ENCODE data around the gene ZNF586. TPM values are rescaled to one million over a fixed set of nuclear protein-coding genes. Genes with fewer than 3 reads are reported as not detected.
"Not testable (repeated sequence)": the region's sequence is repeated elsewhere in the genome, so short reads cannot be mapped to it uniquely, and the experiment has no call there.

ZNF586 gene
- 19.5 and 21.5 TPM in 2 replicates for total RNA-seq

DNA sequence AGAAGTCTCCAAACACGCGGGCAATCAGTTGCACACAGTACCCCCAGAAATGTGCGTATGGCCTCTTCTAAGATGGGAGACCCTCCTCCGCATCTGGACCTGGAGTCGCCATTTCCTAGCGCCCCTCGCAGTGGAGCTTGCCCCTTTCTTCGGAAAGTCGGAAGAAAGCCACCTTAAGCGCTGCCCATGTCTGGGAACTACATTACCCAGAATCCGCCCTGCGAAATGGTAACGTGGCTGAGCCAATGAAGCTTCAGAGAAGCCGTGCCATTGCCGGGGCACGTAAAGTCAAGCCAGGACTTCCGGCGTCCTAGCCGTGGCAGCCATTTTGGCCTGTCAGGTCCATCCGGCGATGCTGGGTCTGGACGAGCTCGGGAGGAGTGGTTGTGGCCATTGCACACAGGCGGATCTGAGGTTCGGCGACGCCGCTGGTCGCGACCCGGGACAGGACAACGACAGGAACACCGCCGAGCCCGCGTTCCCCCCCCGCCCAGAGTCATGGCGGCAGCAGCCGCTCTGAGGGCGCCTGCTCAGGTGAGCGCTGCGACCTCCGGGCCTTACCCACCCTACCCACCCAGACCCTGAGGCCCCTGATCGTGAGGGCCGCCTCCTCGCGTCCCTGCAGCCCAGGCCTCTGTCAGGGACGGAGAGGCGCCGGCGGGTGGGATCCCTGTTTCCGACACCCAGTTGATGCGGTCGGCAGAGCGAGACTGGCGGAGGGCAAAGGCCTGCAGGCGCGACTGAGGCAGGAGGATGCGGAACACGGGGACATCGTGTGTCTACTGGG, at the start of gene ZNF586:
TSS of gene ZNF586 (plus strand) at position 332 of the 787 bp plus-strand sequence. CDS start at position 499, 167 bp downstream.
- Histone ChIP-seq H3K4me1 (ENCODE audit: insufficient read depth, low read length) (peaks cover 3% of the 10 kb centered on the region), H3K4me2 (ENCODE audit: insufficient read depth, low read length) (peak within 1 kb of the TSS; percentile 83), H3K4me3 (ENCODE audit: insufficient read depth, low read length) (peak within 1 kb of the TSS; percentile 81), H3K27ac (ENCODE audit: low read depth, low read length) (peak within 1 kb of the TSS; percentile 47), H2AFZ (ENCODE audit: low read length) (peak within 1 kb of the TSS; percentile 94), H3K9me3 (ENCODE audit: low read depth, low read length) (peaks cover under 1% of the 10 kb centered on the region), H3K36me3 (ENCODE audit: insufficient read depth, low read length) (peaks cover 7% of the 10 kb centered on the region), H3K79me2 (ENCODE audit: insufficient read depth, low read length) (peaks cover 39% of the 10 kb centered on the region), H3K27me3 (ENCODE audit: insufficient read depth, low read length) (no peaks in the 10 kb centered on the region), H4K20me1 (ENCODE audit: insufficient read depth, low read length) (peaks cover under 1% of the 10 kb centered on the region)
- TF ChIP-seq, protein P1, sequence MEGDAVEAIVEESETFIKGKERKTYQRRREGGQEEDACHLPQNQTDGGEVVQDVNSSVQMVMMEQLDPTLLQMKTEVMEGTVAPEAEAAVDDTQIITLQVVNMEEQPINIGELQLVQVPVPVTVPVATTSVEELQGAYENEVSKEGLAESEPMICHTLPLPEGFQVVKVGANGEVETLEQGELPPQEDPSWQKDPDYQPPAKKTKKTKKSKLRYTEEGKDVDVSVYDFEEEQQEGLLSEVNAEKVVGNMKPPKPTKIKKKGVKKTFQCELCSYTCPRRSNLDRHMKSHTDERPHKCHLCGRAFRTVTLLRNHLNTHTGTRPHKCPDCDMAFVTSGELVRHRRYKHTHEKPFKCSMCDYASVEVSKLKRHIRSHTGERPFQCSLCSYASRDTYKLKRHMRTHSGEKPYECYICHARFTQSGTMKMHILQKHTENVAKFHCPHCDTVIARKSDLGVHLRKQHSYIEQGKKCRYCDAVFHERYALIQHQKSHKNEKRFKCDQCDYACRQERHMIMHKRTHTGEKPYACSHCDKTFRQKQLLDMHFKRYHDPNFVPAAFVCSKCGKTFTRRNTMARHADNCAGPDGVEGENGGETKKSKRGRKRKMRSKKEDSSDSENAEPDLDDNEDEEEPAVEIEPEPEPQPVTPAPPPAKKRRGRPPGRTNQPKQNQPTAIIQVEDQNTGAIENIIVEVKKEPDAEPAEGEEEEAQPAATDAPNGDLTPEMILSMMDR (IDR thresholded peaks at IDR 0.05; ENCODE audit: extremely low read depth, low read depth, low read length), result no peak
- peak; percentile 99 for DNase-seq (ENCODE audit: insufficient read length, low spot score, missing footprints)

DNA sequence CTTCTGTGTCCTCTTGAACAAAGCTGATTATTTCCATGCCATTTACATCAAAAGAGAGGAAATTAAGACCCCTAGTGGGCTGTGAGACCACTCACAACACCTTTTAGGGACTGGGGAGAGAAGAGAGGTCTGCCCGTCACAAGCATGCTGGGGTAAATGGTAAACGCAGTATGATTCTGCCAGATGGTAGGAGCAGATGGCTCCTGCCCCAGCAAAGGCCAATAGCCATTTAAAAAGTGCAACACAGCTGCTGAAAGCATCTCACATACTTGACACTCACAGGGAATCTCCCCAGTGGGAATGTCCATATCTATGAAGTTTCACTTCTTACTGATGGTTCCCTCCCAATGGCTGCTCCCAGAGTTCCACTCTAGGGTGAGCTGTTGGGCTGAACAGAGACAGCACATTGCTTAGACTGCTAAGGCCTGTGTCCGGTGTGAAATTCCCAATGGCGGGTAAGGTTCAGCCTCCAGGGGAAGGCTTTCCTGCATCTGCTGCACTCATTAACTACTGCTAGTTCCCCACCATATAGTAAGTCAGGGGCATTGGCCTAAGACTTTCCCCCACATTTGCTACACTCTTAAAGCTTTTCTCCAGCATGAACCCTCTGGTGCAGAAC, 49.5 kb upstream of the ZNF586 start:
- Histone ChIP-seq H3K27ac (ENCODE audit: low read depth, low read length) (no peak overlapping the region), H3K9me3 (ENCODE audit: low read depth, low read length) (peaks cover 36% of the 10 kb centered on the region), H3K79me2 (ENCODE audit: insufficient read depth, low read length) (peaks cover 13% of the 10 kb centered on the region), H3K4me3 (ENCODE audit: insufficient read depth, low read length) (no peak overlapping the region), H3K4me2 (ENCODE audit: insufficient read depth, low read length) (no peak overlapping the region), H3K27me3 (ENCODE audit: insufficient read depth, low read length) (no peaks in the 10 kb centered on the region), H3K36me3 (ENCODE audit: insufficient read depth, low read length) (peaks cover 39% of the 10 kb centered on the region), H4K20me1 (ENCODE audit: insufficient read depth, low read length) (no peaks in the 10 kb centered on the region), H3K4me1 (ENCODE audit: insufficient read depth, low read length) (no peaks in the 10 kb centered on the region), H2AFZ (ENCODE audit: low read length) (no peak overlapping the region)
- DNase-seq (ENCODE audit: insufficient read length, low spot score, missing footprints), result no peak
- TF ChIP-seq, protein P1 (IDR thresholded peaks at IDR 0.05; ENCODE audit: extremely low read depth, low read depth, low read length), result no peak

DNA sequence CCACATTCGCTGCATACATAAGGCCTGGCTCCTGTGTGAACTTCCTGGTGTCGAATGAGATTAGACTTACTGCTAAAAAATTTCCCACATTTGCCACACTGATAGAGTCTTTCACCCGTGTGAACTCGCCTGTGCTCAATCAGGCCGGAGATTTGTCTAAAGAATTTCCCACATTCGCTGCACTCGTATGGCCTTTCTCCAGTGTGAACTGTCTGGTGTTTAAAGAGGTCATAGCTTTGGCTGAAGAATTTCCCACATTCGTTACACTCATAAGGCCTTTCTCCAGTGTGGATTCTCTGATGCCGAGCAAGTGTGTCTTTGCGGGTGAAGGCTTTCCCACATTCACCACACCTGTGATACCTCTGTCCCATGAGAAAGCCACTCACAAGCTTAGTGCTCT, 48.6 kb upstream of the ZNF586 start:
- Histone ChIP-seq H4K20me1 (ENCODE audit: insufficient read depth, low read length) (no peaks in the 10 kb centered on the region), H3K4me3 (ENCODE audit: insufficient read depth, low read length) (no peak overlapping the region), H2AFZ (ENCODE audit: low read length) (no peak overlapping the region), H3K27ac (ENCODE audit: low read depth, low read length) (no peak overlapping the region), H3K9me3 (ENCODE audit: low read depth, low read length) (peaks cover 36% of the 10 kb centered on the region), H3K27me3 (ENCODE audit: insufficient read depth, low read length) (no peaks in the 10 kb centered on the region), H3K4me1 (ENCODE audit: insufficient read depth, low read length) (no peaks in the 10 kb centered on the region), H3K79me2 (ENCODE audit: insufficient read depth, low read length) (peaks cover 13% of the 10 kb centered on the region), H3K36me3 (ENCODE audit: insufficient read depth, low read length) (peaks cover 39% of the 10 kb centered on the region), H3K4me2 (ENCODE audit: insufficient read depth, low read length) (no peak overlapping the region)
- no peak for DNase-seq (ENCODE audit: insufficient read length, low spot score, missing footprints)
- TF ChIP-seq, protein P1 (IDR thresholded peaks at IDR 0.05; ENCODE audit: extremely low read depth, low read depth, low read length), result no peak

DNA sequence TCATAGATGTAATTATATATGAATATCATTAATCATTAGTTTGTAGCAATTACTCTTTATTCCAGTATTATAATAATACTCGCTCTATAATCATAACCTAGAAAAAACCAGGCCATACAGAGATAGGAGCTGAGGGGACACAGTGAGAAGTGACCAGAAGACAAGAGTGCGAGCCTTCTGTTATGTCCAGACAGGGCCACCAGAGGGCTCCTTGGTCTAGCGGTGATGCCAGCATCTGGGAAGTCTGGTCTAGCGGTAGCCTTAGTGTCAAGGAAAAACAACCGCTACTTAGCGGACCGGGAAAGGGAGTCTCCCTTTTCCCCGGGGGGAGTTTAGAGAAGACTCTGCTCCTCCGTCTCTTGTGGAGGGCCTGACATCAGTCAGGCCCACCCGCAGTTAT, 31.2 kb upstream of the ZNF586 start:
- TF ChIP-seq, protein P1 (IDR thresholded peaks at IDR 0.05; ENCODE audit: extremely low read depth, low read depth, low read length), result peak; percentile 41
- not testable (repeated sequence) for DNase-seq (ENCODE audit: insufficient read length, low spot score, missing footprints)

DNA sequence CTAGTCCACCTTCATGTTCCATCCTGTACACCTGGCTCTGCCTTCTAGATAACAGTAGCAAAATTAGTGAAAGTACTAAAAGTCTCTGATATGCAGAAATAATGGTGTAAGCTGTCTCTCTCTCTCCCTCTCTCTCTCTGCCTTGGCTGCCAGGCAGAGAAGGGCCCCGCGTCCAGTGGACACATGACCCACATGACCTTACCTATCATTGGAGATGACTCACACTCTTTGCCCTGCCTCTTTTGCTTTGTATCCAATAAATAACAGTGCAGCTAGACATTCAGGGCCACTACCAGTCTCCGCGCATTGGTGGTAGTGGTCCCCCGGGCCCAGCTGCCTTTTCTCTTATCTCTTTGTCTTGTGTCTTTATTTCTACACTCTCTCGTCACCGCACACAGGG, 30.7 kb upstream of the ZNF586 start:
- H4K20me1 ChIP-seq (ENCODE audit: insufficient read depth, low read length); H3K9me3 ChIP-seq (ENCODE audit: low read depth, low read length); H2AFZ ChIP-seq (ENCODE audit: low read length); H3K27me3 ChIP-seq (ENCODE audit: insufficient read depth, low read length); H3K79me2 ChIP-seq (ENCODE audit: insufficient read depth, low read length); H3K4me3 ChIP-seq (ENCODE audit: insufficient read depth, low read length); H3K27ac ChIP-seq (ENCODE audit: low read depth, low read length); H3K36me3 ChIP-seq (ENCODE audit: insufficient read depth, low read length); H3K4me1 ChIP-seq (ENCODE audit: insufficient read depth, low read length); H3K4me2 ChIP-seq (ENCODE audit: insufficient read depth, low read length); DNase-seq (ENCODE audit: insufficient read length, low spot score, missing footprints): not testable (repeated sequence)

More for the DNA sequence above, 31.2 kb upstream of the ZNF586 start:
- not testable (repeated sequence) for H2AFZ ChIP-seq (ENCODE audit: low read length); H3K27me3 ChIP-seq (ENCODE audit: insufficient read depth, low read length); H4K20me1 ChIP-seq (ENCODE audit: insufficient read depth, low read length); H3K4me2 ChIP-seq (ENCODE audit: insufficient read depth, low read length); H3K4me3 ChIP-seq (ENCODE audit: insufficient read depth, low read length); H3K4me1 ChIP-seq (ENCODE audit: insufficient read depth, low read length); H3K9me3 ChIP-seq (ENCODE audit: low read depth, low read length); H3K27ac ChIP-seq (ENCODE audit: low read depth, low read length); H3K79me2 ChIP-seq (ENCODE audit: insufficient read depth, low read length); H3K36me3 ChIP-seq (ENCODE audit: insufficient read depth, low read length)
